Gastroesophageal sphincter (tissue), 3 donors: Measurements from ENCODE around the gene OR4D1.
A peak's percentile ranks its signal among the peaks of the same experiment; 100 is the strongest.

Experiments used
- CTCF ChIP-seq, 4 experiments: fragments of 200-600 bp in 2 of 4; fragments of 450-650 bp in 2 of 4; sonication (generic) in 1 of 4; IDR thresholded peaks; one replicate each; pipeline ENCODE4 v1.5.1; 2017 to 2019; ENCODE audit warnings: antibody characterized with exemption in 4 of 4, mild to moderate bottlenecking in 2 of 4, moderate library complexity in 2 of 4
- POLR2AphosphoS5 ChIP-seq: sonication (generic); formaldehyde crosslinking; IDR thresholded peaks from one replicate; pipeline ENCODE4 v1.6.1; 2017; ENCODE audit warnings: antibody characterized with exemption

- peak; percentile 91 to 96 (median 93) for TF ChIP-seq CTCF (IDR thresholded peaks at IDR 0.05)
- TF ChIP-seq POLR2AphosphoS5, result no peak
Measured at GRCh38 chr17:58112970-58113631, 35.1 kb upstream of the OR4D1 start.
